Endothelial cell of umbilical vein (primary cell): ENCODE data around the gene HLA-DMA. TPM values are rescaled to one million over a fixed set of nuclear protein-coding genes. Genes with fewer than 3 reads are reported as not detected.

Experiments used
- BruUV-seq: library from RNA; stranded (reverse); fragments of 400-500 nt; replicated peaks from 2 replicates; lab custom pipeline; 2021; lab: Mats Ljungman, UMichigan
- CTCF ChIA-PET: fragments of 300-600, 350-600 bp; sonication (Branson Sonifier 250); formaldehyde crosslinking; loops from one replicate; lab custom pipeline; 2021; ENCODE audit warnings: antibody characterized with exemption, inconsistent platforms; lab: Charles Lee
- POLR2A ChIA-PET: fragments of 300-600, 350-600 bp; sonication (Branson Sonifier 250); formaldehyde crosslinking; loops from one replicate; lab custom pipeline; 2021; ENCODE audit warnings: antibody characterized with exemption, inconsistent platforms; lab: Charles Lee
- DNase-seq: peaks from one replicate; pipeline ENCODE4 v3.0.0-alpha.2; 2011; ENCODE audit warnings: low read depth, low spot score
- FAIRE-seq: peaks from 2 replicates; lab custom pipeline; 2011; peaks lifted over from hg19 to GRCh38; lab: Jason Lieb, UNC
- H2AFZ ChIP-seq: 2 replicates; pipeline ENCODE4 v1.6.0; 2012; ENCODE audit warnings: low read depth, low read length, control low read depth, inconsistent platforms
- H3K27ac ChIP-seq: 2 replicates; pipeline ENCODE4 v1.5.1; 2011; ENCODE audit warnings: low read depth, mild to moderate bottlenecking, control low read depth, low read length, moderate library complexity; ENCODE audit not compliant: insufficient read depth
- H3K27me3 ChIP-seq, 2 experiments: 2 replicates each; pipeline versions ENCODE4 v1.6.0 to v1.6.1; 2011; ENCODE audit warnings: low read length in 2 of 2, mixed read lengths in 1 of 2; ENCODE audit not compliant: control insufficient read depth in 2 of 2, insufficient read depth in 2 of 2
- H3K36me3 ChIP-seq, 2 experiments: 2 replicates in 1 of 2; 3 replicates in 1 of 2; pipeline ENCODE4 v1.5.1; 2011; ENCODE audit warnings: low read length in 2 of 2, mild to moderate bottlenecking in 1 of 2, moderate library complexity in 1 of 2; ENCODE audit not compliant: control insufficient read depth in 2 of 2, insufficient read depth in 2 of 2; ENCODE audit errors: extremely low read depth in 1 of 2
- H3K4me1 ChIP-seq: 3 replicates; pipeline ENCODE4 v1.5.1; 2011; ENCODE audit warnings: mild to moderate bottlenecking, low read length; ENCODE audit not compliant: control insufficient read depth, insufficient read depth; ENCODE audit errors: extremely low read depth
- H3K4me2 ChIP-seq: 2 replicates; pipeline ENCODE4 v1.6.1; 2011; ENCODE audit warnings: low read length, control low read depth, mixed read lengths; ENCODE audit not compliant: insufficient read depth
- H3K4me3 ChIP-seq, 3 experiments: fragments of 200-600 bp in 1 of 3; sonication (generic), shearing (Covaris generic) in 1 of 3; replicated peaks in 1 of 3; 2 replicates each; pipeline ENCODE4 v1.5.1; 2011 to 2016; ENCODE audit warnings: control low read depth in 3 of 3, low read length in 3 of 3, mild to moderate bottlenecking in 2 of 3, inconsistent platforms in 1 of 3, low read depth in 1 of 3, moderate library complexity in 1 of 3; ENCODE audit not compliant: insufficient read depth in 1 of 3
- H3K79me2 ChIP-seq: 2 replicates; pipeline ENCODE4 v1.6.0; 2012; ENCODE audit warnings: low read length, inconsistent platforms; ENCODE audit not compliant: control insufficient read depth, insufficient read depth
- H3K9ac ChIP-seq: replicated peaks from 2 replicates; pipeline ENCODE3; 2011; ENCODE audit warnings: low read length, control low read depth; ENCODE audit not compliant: insufficient read depth; ENCODE audit errors: extremely low read depth
- H3K9me1 ChIP-seq: replicated peaks from 3 replicates; pipeline ENCODE4 v1.6.0; 2011; ENCODE audit warnings: mild to moderate bottlenecking, low read length; ENCODE audit not compliant: control insufficient read depth, insufficient read depth; ENCODE audit errors: extremely low read depth
- H3K9me3 ChIP-seq: replicated peaks from 2 replicates; pipeline ENCODE4 v1.5.1; 2012; ENCODE audit warnings: low read length, inconsistent platforms; ENCODE audit not compliant: control insufficient read depth, insufficient read depth
- H4K20me1 ChIP-seq: replicated peaks from 2 replicates; pipeline ENCODE3; 2011; ENCODE audit warnings: mild to moderate bottlenecking, low read length; ENCODE audit not compliant: control insufficient read depth, insufficient read depth; ENCODE audit errors: extremely low read depth
- EZH2 ChIP-seq: IDR thresholded peaks from 2 replicates; pipeline ENCODE4 v1.6.1; 2012; ENCODE audit warnings: borderline replicate concordance, low read depth, mild to moderate bottlenecking, moderate library complexity, low read length, inconsistent platforms; ENCODE audit not compliant: severe bottlenecking
- FOS ChIP-seq: IDR thresholded peaks from 2 replicates; pipeline ENCODE4 v1.6.1; 2011; ENCODE audit warnings: mild to moderate bottlenecking, low read length, moderate library complexity, borderline replicate concordance; ENCODE audit not compliant: insufficient read depth
- GATA2 ChIP-seq: IDR thresholded peaks from 2 replicates; pipeline ENCODE4 v1.7.0; 2011; ENCODE audit warnings: low read depth, mild to moderate bottlenecking, moderate library complexity, mixed read lengths, low read length; ENCODE audit not compliant: insufficient read length, insufficient read depth
- JUN ChIP-seq: IDR thresholded peaks from 2 replicates; pipeline ENCODE4 v1.6.1; 2011; ENCODE audit warnings: borderline replicate concordance, low read depth; ENCODE audit not compliant: insufficient read length, insufficient read depth
- MYC ChIP-seq: IDR thresholded peaks from one replicate; pipeline ENCODE4 v1.6.1; 2011; ENCODE audit warnings: mild to moderate bottlenecking, low read depth, low read length
- POLR2A ChIP-seq: IDR thresholded peaks from 2 replicates; pipeline ENCODE4 v1.6.1; 2012; ENCODE audit warnings: low read depth, mild to moderate bottlenecking, control low read depth, low read length
- POLR2AphosphoS5 ChIP-seq: IDR thresholded peaks from 2 replicates; pipeline ENCODE4 v1.6.1; 2012; ENCODE audit warnings: low read depth, mild to moderate bottlenecking, control low read depth, low read length, moderate library complexity; ENCODE audit not compliant: insufficient read depth
- dilution Hi-C: fragments of 300-500 bp; cut with MboI; formaldehyde crosslinking; loops from one replicate; pipeline ENCODE4 v1.15.0; 2019; ENCODE audit warnings: low sequenced_read_pairs; ENCODE audit not compliant: extremely low pct_ligation_motif_present
- intact Hi-C: fragments of 100-400 bp; cut with micrococcal nuclease; formaldehyde crosslinking; loops from one replicate; pipeline ENCODE4 v1.10.0; 2022
- polyA plus RNA-seq, 4 experiments: library from polyadenylated mRNA; depleted of rRNA in 3 of 4; stranded (reverse) in 3 of 4; unstranded in 1 of 4; fragments of >200 nt; gene quantifications; 2 replicates each; pipeline versions ENCODE4 v1.2.1 to v1.2.3, GENCODE V29; 2011 to 2012; ENCODE audit warnings: missing spikeins in 1 of 4
- total RNA-seq: library from RNA; stranded (reverse); gene quantifications from 2 replicates; pipeline ENCODE4 v1.2.3, GENCODE V29; 2021
- TF ChIP-seq, protein P1 (sequence below): IDR thresholded peaks from 2 replicates; pipeline ENCODE4 v1.6.1; 2011; ENCODE audit not compliant: insufficient read depth, insufficient read length
- TF ChIP-seq, protein P2 (sequence below), 2 donors: IDR thresholded peaks; 1 replicate in 1 of 2; 2 replicates in 1 of 2; pipeline ENCODE4 v1.5.1; 2011; ENCODE audit warnings: low read length in 2 of 2, mild to moderate bottlenecking in 2 of 2, moderate library complexity in 2 of 2, control low read depth in 1 of 2, inconsistent platforms in 1 of 2, low read depth in 1 of 2; ENCODE audit not compliant: insufficient read depth in 1 of 2; ENCODE audit errors: extremely low read depth in 1 of 2

The HLA-DMA gene
- total and polyA plus RNA-seq, 2 donors (not counting 3 experiments of a cell fraction or from before 2014, with no cell fraction given): 1.2 to 7.7 TPM

DNA sequence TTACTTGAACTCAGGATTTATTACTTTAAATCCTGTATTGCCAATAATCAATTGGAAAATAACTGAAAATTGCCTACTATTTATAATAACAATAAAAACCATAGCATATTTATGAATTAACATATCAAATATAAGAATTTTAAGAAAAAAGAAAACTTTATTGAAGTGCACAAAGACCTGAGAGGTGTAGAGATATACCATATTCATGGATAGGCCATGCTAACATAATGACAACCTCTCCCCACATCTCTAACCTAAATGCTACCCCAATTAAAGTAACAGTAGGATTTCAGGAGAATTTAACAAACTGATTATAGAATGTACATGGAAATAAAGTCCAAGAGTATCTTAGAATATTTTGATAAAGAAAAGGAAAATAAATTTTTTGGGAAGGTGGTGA, 6.9 kb downstream of the HLA-DMA start:
- no peaks in the 10 kb centered on the region for H4K20me1 ChIP-seq
- no peaks in the 10 kb centered on the region for H3K79me2 ChIP-seq
- no peak overlapping the region for H3K4me3 ChIP-seq
- dilution Hi-C loops: no loop called here
- H3K9me1 ChIP-seq: no peaks in the 10 kb centered on the region
- intact Hi-C loops: no loop called here
- TF ChIP-seq FOS (no peak), JUN (no peak), GATA2 (no peak), EZH2 (no peak), POLR2A (no peak), POLR2AphosphoS5 (no peak), MYC (no peak)
- TF ChIP-seq, protein P1, sequence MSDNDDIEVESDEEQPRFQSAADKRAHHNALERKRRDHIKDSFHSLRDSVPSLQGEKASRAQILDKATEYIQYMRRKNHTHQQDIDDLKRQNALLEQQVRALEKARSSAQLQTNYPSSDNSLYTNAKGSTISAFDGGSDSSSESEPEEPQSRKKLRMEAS: no peak
- TF ChIP-seq, protein P2, sequence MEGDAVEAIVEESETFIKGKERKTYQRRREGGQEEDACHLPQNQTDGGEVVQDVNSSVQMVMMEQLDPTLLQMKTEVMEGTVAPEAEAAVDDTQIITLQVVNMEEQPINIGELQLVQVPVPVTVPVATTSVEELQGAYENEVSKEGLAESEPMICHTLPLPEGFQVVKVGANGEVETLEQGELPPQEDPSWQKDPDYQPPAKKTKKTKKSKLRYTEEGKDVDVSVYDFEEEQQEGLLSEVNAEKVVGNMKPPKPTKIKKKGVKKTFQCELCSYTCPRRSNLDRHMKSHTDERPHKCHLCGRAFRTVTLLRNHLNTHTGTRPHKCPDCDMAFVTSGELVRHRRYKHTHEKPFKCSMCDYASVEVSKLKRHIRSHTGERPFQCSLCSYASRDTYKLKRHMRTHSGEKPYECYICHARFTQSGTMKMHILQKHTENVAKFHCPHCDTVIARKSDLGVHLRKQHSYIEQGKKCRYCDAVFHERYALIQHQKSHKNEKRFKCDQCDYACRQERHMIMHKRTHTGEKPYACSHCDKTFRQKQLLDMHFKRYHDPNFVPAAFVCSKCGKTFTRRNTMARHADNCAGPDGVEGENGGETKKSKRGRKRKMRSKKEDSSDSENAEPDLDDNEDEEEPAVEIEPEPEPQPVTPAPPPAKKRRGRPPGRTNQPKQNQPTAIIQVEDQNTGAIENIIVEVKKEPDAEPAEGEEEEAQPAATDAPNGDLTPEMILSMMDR (IDR thresholded peaks at IDR 0.05; ENCODE audit: extremely low read depth in 1 of 2, insufficient read depth in 1 of 2, low read depth in 1 of 2, low read length in 2 of 2): no peak
- FAIRE-seq: no peak
- no TSS peak for BruUV-seq
- H3K9ac ChIP-seq: no peak overlapping the region
- DNase-seq: no peak
- H2AFZ ChIP-seq: no peak overlapping the region
- CTCF ChIA-PET: no interaction called here
- H3K27me3 ChIP-seq: peaks cover 5 to 28% of the 10 kb centered on the region in 2 experiments
- no peaks in the 10 kb centered on the region for H3K36me3 ChIP-seq
- POLR2A ChIA-PET: no interaction called here
- peaks cover 7% of the 10 kb centered on the region for H3K4me1 ChIP-seq
- no peaks in the 10 kb centered on the region for H3K9me3 ChIP-seq
- H3K27ac ChIP-seq: no peak overlapping the region
- no peak overlapping the region for H3K4me2 ChIP-seq
